Omental fat pad (tissue), 4 donors: Measurements from ENCODE around the gene ARHGEF26. TPM values are rescaled to one million over a fixed set of nuclear protein-coding genes. Genes with fewer than 3 reads are reported as not detected.

Source experiments
- ATAC-seq: fragments of 150-250 bp; one replicate; pipeline ENCODE4 v1.9.1; 2016; ENCODE audit warnings: mild to moderate bottlenecking, moderate library complexity; ENCODE audit not compliant: low FRiP score
- DNase-seq: peaks from one replicate; pipeline ENCODE4 v3.0.0-alpha.2; 2019; ENCODE audit warnings: low spot score
- CTCF ChIP-seq, 3 donors: fragments of 450-650 bp; IDR thresholded peaks; one replicate each; pipeline ENCODE4 v1.5.1; 2016 to 2017; ENCODE audit warnings: antibody characterized with exemption in 3 of 3, mild to moderate bottlenecking in 3 of 3, moderate library complexity in 2 of 3
- total RNA-seq, 4 donors: library from RNA; depleted of rRNA; stranded (reverse); fragments of >200 nt; gene quantifications; one replicate each; pipeline ENCODE4 v1.1.0, GENCODE V29; 2016

ARHGEF26 gene
- total RNA-seq, 4 donors from 2014 or later = 12.0 to 26.9 (median 14.1) TPM

- TF ChIP-seq CTCF (IDR thresholded peaks at IDR 0.05) = no peak
- no peak for DNase-seq
- ATAC-seq = no peak
Measured at GRCh38 chr3:154101250-154101649, 19.9 kb upstream of the ARHGEF26 start.

- TF ChIP-seq CTCF (IDR thresholded peaks at IDR 0.05) = no peak
- DNase-seq (no peak), ATAC-seq (no peak)
Measured at GRCh38 chr3:154102225-154102624, 19.0 kb upstream of the ARHGEF26 start.

- ATAC-seq = no peak
- no peak for TF ChIP-seq CTCF (IDR thresholded peaks at IDR 0.05)
- no peak for DNase-seq
Measured at GRCh38 chr3:154105218-154105975, 15.8 kb upstream of the ARHGEF26 start.

- TF ChIP-seq CTCF (IDR thresholded peaks at IDR 0.05) = no peak
- DNase-seq (no peak), ATAC-seq (no peak)
Measured at GRCh38 chr3:154111365-154111935, 9.7 kb upstream of the ARHGEF26 start.

- DNase-seq (no peak), ATAC-seq (no peak)
- no peak for TF ChIP-seq CTCF (IDR thresholded peaks at IDR 0.05)
Measured at GRCh38 chr3:154112146-154112852, 8.9 kb upstream of the ARHGEF26 start.

GRCh38 chr3:154113609-154114008 is 7.6 kb upstream of the ARHGEF26 start:
- ATAC-seq = no peak

More at GRCh38 chr3:154113609-154114008, 7.6 kb upstream of the ARHGEF26 start:
- TF ChIP-seq CTCF (IDR thresholded peaks at IDR 0.05) = no peak
- DNase-seq = no peak
